Measurements from ENCODE around the gene SPATS2. TPM values are rescaled to one million over a fixed set of nuclear protein-coding genes. Genes with fewer than 3 reads are reported as not detected.
A peak's percentile ranks its signal among the peaks of the same experiment; 100 is the strongest.
"Not testable (repeated sequence)": the region's sequence is repeated elsewhere in the genome, so short reads cannot be mapped to it uniquely, and the experiment has no call there.

Gene SPATS2
- total RNA-seq, 1 donor from 2014 or later = 14.8 TPM

DNA sequence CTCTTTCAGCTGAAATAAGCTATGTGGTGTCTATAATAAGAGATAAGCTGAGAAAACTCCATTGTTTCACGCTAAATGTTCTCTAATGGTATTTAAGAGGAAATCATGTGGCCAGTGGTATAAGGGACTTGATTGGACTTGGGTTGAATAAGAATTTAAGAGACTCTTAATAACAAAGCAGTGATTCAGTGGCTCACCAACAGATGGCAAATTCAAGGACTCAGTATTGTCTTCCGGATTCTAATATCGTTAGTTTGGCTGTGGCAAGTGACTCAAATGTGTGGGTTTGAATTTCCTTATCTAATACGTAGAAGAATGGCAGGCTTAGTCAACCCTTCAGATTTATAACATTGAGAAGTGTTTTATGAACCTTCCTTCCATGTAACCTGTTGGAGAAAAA, 122.5 kb downstream of the SPATS2 start:
- DNase-seq (ENCODE audit: low spot score) (no peak), ATAC-seq (no peak)
- intact Hi-C loops (cut with DNase I) = no loop called here

DNA sequence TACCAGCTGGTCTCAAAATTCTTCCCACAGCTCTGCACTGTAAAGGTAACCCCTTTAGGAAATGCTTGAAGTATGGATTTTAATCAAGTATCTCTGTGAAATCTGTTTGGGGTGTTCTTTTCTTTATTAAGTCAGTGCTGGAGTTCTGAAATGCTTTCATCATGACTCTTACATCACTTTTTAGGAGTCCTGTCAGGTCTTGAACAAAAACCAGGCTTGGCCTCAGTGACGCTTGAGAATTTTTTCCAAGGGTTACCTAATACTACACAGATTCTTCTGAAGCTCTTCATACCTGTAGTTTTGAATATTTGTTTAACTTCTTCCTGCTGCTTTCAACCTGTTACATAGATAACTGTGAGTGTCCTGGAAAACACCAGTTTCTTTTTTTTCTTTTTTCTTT, 124.6 kb downstream of the SPATS2 start:
- intact Hi-C loops (cut with DNase I) = no loop called here
- no peak for DNase-seq (ENCODE audit: low spot score)
- ATAC-seq = no peak

DNA sequence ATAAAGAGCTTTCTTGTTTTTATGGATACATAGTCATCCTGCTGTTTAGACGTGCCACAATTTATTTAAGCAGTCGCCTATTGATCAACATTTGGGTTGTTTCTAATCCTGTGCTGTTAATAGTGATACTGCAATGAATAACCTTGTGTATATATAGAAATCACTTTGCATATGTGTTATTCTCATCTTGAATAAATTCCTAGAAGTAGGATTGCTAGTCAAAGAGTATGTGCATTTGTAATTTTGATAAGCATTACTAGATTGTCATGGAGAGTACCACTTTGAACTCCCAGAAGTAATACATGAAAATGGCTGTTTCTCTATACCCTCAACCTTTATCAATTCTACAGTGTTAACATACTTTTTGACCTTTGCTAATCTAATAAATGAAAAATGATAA, 126.6 kb downstream of the SPATS2 start:
- intact Hi-C loops (cut with DNase I) = no loop called here
- no peak for ATAC-seq
- no peak for DNase-seq (ENCODE audit: low spot score)

DNA sequence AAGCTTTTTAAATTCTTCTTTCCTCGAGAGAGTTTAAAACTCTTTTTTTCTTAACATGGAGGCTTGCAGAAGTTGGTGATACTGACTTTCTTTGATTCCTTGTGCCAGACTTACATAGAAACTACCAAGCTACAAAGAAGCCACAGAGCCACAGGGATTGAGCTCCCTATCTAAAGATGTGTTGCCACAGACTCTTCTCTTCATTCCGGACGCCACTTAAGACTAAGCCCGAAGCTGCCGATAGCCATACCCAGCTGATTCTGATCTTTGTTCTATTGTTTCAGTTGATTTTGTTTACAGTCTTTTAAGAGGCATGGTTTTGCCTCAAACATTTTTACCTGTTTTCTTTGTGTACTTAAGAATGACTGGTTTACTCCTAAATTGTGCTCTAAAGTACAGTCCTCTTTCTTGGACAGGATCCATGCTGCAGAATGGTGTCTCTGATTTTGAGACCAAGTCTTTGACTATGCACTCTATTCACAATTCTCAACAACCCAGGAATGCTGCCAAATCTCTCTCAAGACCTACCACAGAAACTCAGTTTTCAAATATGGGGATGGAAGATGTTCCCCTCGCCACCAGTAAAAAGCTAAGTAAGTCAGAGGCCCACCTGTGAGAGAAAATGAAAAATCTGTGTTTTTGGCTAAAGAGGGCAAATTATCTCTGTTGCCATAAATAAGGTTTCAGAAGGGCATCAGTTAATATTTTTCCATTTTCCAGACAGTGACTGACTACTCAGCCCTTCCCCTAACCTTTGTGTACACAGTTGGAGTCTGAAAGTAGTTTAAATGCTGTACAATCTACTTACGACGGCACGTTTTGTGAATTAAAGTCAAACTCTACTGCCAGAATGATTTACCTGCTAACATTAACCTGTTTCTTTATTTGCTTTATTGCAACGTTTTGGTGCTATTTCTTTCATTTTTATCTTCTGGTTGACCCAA, 129.4 kb downstream of the SPATS2 start:
- DNase-seq (ENCODE audit: low spot score) = no peak
- intact Hi-C loops (cut with DNase I) = no loop called here
- ATAC-seq = no peak

DNA sequence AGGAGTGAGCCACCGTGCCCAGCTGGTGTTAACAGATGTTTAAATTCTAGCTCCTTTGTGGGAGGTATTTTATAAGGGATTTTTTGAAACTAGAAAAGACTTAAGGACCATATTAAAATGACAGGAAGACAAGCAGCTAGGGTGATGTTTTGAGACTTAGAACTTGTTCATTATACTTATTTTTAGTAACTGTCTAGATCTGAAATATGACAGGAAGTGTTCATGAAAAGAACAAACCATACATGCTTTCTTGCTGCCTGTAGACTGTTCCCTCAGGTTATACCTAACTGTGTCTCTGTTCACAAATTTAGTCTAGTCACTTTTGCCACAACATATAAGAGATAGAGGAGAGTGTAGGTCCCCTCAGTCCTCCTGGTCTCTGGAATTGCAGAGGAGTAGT, 134.6 kb downstream of the SPATS2 start:
- no peak for ATAC-seq
- intact Hi-C loops (cut with DNase I) = no loop called here
- no peak for DNase-seq (ENCODE audit: low spot score)

DNA sequence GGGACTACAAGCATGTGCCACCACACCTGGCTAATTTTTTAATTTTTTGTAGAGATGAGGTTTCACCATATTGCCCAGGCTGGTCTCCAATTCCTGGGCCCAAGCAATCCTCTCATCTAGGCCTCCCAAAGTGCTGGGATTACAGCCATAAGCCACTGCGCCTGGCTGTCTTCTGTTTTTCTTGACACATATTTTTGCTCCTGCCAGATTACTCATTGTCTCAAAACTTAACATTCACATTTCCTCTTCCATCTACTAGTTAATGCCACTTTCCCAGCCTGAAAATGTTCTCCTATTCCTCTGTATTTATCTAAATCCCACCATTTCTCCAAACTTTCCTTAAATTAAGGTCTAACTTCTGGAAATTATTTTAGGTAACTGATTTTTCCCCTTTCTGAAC, 135.3 kb downstream of the SPATS2 start:
- ATAC-seq (no peak), DNase-seq (ENCODE audit: low spot score) (no peak)
- intact Hi-C loops (cut with DNase I) = no loop called here

DNA sequence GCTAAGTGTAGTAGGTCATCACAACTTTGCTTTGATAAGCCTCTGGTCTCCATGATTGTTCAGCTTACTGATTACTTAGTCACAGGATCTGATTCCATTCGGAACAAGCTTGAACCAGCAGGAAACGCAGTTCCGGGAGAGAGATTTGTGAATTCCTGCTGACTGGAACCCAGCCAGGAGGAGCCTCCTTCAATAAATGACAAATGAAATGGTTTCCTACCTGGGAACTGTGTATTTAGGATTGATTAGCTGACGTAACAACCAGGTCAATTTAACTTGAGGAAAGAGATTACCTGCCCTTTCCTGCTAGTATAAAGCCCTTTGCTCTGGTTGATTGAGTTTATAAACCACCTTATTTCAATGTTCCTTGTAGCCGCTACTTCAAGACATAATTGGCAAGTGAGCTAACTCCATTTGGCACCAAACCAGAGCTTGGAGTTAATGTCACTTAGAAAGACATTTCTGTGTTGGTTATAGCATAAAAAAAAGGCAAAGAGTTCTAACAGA, 136.5 kb downstream of the SPATS2 start:
- intact Hi-C loops (cut with DNase I) = no loop called here

DNA sequence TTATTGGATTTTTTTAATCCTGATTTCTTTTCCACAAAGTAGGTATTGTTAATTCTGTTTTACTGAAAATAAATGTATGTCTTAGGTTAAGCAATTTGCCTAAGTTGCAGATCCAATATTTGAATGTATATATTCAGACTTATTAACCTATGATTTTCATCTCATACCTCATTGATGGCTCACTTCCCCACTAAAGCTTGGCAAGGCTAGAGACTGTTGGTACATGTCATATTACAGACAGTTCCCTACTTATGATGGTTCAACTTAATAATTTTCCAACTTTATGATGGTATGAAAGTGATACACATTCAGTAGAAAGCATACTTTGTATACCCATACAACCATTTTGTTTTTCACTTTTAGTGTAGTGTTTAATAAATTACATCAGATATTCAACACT, 138.4 kb downstream of the SPATS2 start:
- intact Hi-C loops (cut with DNase I) = no loop called here

More for the DNA sequence above, 136.5 kb downstream of the SPATS2 start:
- DNase-seq (ENCODE audit: low spot score) (no peak), ATAC-seq (no peak)

DNA sequence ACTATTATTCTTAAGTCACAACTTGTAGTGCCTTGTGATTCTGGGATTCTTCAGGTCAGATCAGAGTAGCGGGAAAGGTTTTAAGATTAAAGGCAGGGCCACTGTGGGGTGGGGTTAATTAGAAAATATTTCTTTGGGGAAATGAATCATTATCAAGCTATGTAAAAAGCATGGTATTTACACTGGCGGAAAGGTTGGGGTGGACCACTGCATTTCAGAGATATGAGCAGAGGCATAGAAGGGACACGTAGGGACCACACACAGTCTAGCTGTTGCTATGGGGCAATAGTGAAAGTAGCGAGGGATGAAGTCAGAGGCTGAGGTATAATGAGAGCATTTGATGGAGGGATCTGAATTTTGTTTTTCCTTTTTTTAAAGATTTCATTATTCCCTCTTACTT, 139.9 kb downstream of the SPATS2 start:
- intact Hi-C loops (cut with DNase I) = no loop called here
- DNase-seq (ENCODE audit: low spot score) (no peak), ATAC-seq (peak; percentile 75)

More for the DNA sequence above, 138.4 kb downstream of the SPATS2 start:
- DNase-seq (ENCODE audit: low spot score) = no peak
- no peak for ATAC-seq

DNA sequence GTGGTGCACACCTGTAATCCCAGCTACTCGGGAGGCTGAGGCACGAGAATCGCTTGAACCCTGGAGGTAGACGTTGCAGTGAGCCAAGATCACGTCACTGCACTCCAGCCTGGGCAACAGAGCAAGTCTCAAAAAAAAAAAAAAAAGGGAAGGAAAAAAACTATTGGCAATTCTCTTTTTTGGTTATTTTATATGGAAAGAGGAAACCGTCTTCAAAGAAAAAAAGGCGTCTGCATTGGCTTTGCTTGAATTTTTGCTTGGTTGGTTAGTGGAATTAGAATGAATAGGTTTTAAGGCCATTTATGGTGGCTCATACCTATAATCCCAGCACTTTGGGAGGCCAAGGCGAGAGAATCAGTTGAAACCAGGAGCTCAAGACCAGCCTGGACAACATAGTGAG, 142.4 kb downstream of the SPATS2 start:
- intact Hi-C loops (cut with DNase I) = not testable (repeated sequence)

DNA sequence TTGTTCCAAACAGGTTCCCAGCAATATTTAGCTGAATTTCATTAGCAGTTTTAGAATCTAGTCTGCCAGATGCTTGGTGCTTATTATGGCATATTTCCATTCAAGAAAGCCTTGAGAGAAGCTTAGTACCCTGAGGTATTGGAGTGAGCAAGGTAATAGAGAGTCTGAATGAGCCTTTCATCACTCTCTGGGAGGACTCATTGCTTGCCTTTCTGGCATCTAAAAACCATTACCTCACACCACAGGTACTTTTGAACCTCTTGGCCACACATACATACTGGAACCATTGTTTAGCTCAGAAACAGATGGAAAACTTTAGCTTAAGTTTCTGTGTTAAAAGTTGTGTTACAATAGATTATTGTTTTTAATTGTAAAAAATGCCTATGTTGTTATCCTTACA, 144.1 kb downstream of the SPATS2 start:
- intact Hi-C loops (cut with DNase I) = no loop called here

More for the DNA sequence above, 142.4 kb downstream of the SPATS2 start:
- DNase-seq (ENCODE audit: low spot score); ATAC-seq: not testable (repeated sequence)

DNA sequence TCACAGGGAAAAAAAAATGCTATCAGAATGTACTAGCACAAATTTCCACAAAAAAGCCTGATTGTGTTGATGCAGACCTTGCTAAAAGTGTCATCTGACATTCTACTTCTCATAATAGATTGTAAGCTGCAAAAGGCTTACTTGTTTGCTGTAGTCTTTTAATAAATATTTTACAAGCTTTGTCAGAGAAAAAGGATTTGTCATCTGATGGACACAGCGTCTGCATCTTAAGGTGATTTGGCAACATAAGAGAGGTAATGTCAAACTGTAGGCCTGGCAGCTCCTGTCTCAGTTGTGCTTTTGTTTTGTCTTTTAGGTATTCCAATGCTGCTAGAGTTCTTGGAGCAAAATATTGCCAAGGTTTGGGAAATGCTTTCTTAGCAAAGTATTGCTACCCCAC, 145.3 kb downstream of the SPATS2 start:
- no peak for DNase-seq (ENCODE audit: low spot score)
- intact Hi-C loops (cut with DNase I) = loop anchor here (2.0 kb wide), 1 partner anchor 152 kb away; no protein-coding TSS in a partner anchor

More for the DNA sequence above, 144.1 kb downstream of the SPATS2 start:
- DNase-seq (ENCODE audit: low spot score) (no peak), ATAC-seq (no peak)

DNA sequence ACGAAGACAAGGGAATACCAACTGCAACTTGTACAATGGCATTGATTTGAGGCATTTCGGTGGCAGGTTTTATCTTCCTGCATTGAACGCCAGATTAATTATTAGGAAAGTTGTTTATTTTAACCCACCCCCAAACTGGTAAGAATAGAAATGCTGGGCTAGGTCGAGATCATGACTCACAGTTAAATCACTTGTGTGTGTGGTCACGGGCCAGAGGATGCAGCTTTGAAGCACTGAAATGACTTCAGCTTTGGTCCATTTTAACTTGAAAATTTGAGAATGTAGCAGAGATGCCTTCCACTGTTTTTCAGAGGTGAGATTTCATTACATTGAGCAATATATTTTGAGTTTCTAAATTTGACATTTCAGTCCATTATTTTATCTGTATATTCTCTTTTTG, 148.0 kb downstream of the SPATS2 start:
- DNase-seq (ENCODE audit: low spot score) (no peak), ATAC-seq (no peak)
- intact Hi-C loops (cut with DNase I) = no loop called here

More for the DNA sequence above, 145.3 kb downstream of the SPATS2 start:
- ATAC-seq = no peak

DNA sequence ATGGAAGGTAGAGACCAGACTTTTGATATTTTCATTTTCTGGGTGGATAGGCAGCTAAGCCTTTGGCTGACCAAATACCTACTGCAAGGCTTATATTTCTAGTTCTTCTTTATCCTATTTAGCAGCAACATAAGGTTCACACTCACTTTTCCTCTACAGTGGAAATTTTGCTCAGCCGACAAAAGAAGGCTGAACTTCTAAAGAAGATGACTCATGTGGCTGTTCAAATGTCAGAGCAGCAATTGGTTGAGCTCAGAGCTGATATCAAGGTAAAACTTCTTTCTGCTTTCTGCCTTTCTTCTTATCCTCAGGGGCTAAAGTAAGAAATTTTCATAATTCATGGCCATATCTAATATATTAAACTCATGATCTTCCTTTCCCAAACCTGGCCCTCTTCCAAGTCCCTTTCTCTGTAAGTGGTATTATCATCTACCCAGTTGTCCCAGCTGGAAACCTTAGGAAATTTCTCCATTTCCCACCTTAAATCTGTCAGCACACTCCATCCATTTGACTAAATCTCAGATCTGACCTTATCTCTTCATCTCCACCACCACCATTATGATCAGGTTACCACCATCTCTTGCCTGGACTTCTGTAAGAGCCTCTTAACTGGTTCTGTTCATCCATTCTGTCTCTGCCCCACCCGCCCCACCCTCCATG, 151.8 kb downstream of the SPATS2 start:
- DNase-seq (ENCODE audit: low spot score) (no peak), ATAC-seq (no peak)
- intact Hi-C loops (cut with DNase I) = no loop called here

DNA sequence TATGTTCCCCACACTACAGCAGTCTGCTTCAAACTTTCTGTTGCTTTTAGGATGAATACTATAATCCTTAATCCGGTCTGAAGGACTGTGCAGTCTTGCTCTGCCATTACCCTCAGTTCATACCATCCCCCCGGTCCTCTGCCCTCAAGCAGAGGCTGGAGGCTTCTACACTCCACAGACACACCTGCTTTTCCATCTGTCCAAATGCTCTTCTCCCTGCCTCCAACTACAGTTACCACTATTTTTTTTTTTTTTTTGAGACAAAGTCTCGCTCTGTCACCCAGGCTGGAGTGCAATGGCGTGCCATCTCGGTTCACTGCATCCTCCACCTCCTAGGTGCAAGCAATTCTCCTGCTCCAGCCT, 152.3 kb downstream of the SPATS2 start:
- DNase-seq (ENCODE audit: low spot score) = no peak
- ATAC-seq = no peak
- intact Hi-C loops (cut with DNase I) = no loop called here

DNA sequence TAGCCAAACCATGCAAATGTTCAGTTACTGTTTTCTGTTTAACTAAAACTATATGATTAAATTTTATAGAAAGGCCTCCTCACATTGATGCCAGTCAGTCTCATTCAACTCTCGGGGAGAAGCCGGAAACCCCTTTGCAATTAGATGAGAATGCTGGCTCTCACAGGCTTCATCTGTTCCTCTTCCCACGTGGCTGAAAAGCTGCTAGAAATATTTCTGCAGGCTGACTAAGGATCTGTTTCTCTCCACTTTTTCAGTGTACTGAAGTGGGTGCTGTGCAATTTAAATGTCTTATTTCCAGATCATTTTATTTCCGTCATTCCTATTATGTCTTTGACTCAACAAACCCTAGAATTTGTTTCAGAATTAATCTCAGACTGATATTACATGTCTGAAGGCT, 154.1 kb downstream of the SPATS2 start:
- ATAC-seq (no peak), DNase-seq (ENCODE audit: low spot score) (no peak)
- intact Hi-C loops (cut with DNase I) = no loop called here

DNA sequence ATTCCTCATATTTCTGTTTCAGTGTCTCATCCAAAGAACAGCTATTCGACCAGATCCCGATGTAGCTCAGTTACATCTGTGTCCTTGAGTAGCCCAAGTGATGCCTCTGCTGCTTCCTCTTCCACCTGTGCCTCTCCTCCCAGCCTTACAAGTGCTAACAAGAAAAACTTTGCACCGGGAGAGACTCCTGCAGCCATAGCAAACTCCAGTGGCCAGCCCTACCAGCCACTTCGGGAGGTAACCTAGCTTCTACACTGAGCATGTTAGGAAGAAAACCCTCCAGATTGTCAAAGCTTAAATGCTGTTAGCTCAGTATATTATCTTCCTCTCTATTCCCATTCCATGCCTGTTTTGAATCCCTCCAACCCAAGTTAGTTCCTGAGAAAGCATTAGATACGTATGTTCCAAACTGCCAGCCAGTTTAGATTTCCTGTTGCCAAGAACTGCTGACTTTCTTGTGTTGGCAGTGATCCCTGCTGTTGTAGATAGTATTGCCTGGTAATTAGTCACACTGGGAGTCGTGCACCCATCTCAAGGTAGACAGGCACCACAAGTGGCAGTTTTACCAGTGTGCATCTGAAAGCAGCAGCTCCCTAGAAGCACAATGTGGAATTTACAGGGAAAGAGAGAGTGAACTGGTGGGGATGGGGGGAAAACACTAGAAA, 157.5 kb downstream of the SPATS2 start:
- no peak for DNase-seq (ENCODE audit: low spot score)
- ATAC-seq = no peak
- intact Hi-C loops (cut with DNase I) = no loop called here

DNA sequence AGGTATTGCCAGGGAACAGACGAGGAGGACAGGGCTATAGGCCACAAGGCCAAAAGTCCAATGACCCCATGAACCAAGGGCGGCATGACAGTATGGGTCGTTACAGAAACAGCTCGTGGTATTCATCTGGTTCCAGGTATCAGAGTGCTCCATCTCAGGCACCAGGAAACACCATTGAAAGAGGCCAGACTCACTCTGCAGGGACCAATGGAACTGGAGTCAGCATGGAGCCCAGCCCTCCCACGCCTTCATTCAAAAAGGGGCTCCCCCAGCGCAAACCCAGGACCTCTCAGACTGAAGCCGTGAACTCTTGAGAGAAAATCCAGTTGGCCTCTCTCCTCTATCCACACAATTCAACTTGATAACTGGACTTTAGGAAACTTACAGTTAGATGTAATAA, 158.7 kb downstream of the SPATS2 start:
- intact Hi-C loops (cut with DNase I) = no loop called here
- no peak for ATAC-seq
- no peak for DNase-seq (ENCODE audit: low spot score)

DNA sequence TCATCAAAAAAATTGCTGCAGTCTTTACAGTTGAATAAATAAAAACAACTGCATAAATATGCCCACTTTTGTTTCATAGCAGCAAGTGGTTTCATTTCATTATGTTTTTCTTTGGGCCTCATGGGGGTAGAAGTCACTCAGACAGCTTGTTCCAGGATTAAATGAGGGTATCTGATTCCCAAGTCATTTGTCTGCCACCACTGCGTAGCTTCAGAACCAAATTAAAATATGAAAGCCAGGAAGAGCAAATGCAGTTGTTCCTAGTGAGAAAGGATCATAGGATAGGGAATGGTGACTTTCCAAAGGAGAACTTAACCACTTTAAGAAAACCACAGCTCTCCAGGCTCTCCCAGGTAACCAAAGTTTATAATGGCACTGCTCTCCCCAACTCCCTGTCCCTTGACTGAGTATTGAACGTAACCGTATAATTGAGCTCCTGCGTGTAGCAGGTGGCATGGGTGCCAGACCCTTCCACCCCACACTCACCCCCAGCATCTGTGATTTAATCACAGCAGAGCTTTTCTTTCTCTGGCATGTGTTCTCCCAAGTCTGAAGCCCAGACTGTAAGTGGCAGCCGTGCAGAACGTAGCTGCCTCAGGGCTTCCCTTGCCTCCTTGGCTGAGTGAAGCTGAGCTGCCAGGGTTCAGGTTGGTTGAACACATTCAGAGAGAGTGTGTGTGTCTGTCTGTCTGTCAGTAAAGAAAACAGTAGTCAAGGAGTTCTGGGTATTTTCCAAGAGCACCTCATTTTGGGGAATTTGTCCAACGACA, 160.3 kb downstream of the SPATS2 start:
- intact Hi-C loops (cut with DNase I) = no loop called here
- DNase-seq (ENCODE audit: low spot score) = no peak
- ATAC-seq = no peak
